CD4-positive, alpha-beta T cell (primary cell): ENCODE data around the gene HABP2. TPM values are rescaled to one million over a fixed set of nuclear protein-coding genes. Genes with fewer than 3 reads are reported as not detected.

ENCODE experiments used
- ATAC-seq: fragments of 200-7000 bp; cut with Tn5 transposase; one replicate; pipeline ENCODE4 v1.10.0; 2022; ENCODE audit warnings: mild to moderate bottlenecking; ENCODE audit not compliant: poor library complexity
- CTCF ChIA-PET: fragments of 350-600 bp; sonication (Branson Sonifier 250); formaldehyde crosslinking; loops from one replicate; lab custom pipeline; 2021; ENCODE audit warnings: antibody characterized with exemption, inconsistent platforms; lab: Charles Lee
- POLR2A ChIA-PET: fragments of 350-600 bp; sonication (Branson Sonifier 250); formaldehyde crosslinking; loops from one replicate; lab custom pipeline; 2021; ENCODE audit warnings: antibody characterized with exemption, inconsistent platforms; lab: Charles Lee
- DNase-seq, 14 experiments: peaks; one replicate each; pipeline ENCODE4 v3.0.0-alpha.2; 2013 to 2020; ENCODE audit warnings: mixed read lengths in 2 of 14
- H3K27ac ChIP-seq, 2 donors: one replicate each; pipeline versions ENCODE4 v1.5.1 to v1.7.0; 2013; ENCODE audit warnings: low read length in 2 of 2, low read depth in 1 of 2, mild to moderate bottlenecking in 1 of 2
- H3K27me3 ChIP-seq, 2 experiments: 1 replicate in 1 of 2; 2 replicates in 1 of 2; pipeline versions ENCODE4 v1.6.1 to v1.7.0; 2013; ENCODE audit warnings: low read length in 2 of 2, control low read depth in 1 of 2, mild to moderate bottlenecking in 1 of 2, moderate library complexity in 1 of 2; ENCODE audit not compliant: insufficient read depth in 2 of 2, control insufficient read depth in 1 of 2
- H3K36me3 ChIP-seq: one replicate; pipeline ENCODE4 v1.6.1; 2013; ENCODE audit warnings: low read length, control low read depth; ENCODE audit not compliant: insufficient read depth
- H3K4me1 ChIP-seq: one replicate; pipeline ENCODE4 v1.6.1; 2013; ENCODE audit warnings: low read length, control low read depth; ENCODE audit not compliant: insufficient read depth
- H3K4me3 ChIP-seq: one replicate; pipeline ENCODE4 v1.5.1; 2013; ENCODE audit warnings: mild to moderate bottlenecking, low read length, moderate library complexity
- H3K9me3 ChIP-seq, 2 experiments: 1 replicate in 1 of 2; 2 replicates in 1 of 2; pipeline versions ENCODE4 v1.6.1 to v1.7.0; 2013; ENCODE audit warnings: low read length in 2 of 2, mild to moderate bottlenecking in 2 of 2, control low read depth in 1 of 2, moderate library complexity in 1 of 2; ENCODE audit not compliant: control insufficient read depth in 1 of 2, insufficient read depth in 1 of 2
- H3K27ac Mint-ChIP-seq: one replicate; pipeline ENCODE4 v1.8.0; 2020; ENCODE audit warnings: mixed read lengths
- H3K27me3 Mint-ChIP-seq: one replicate; pipeline ENCODE4 v1.8.0; 2021; ENCODE audit warnings: mixed read lengths
- H3K36me3 Mint-ChIP-seq: one replicate; pipeline ENCODE4 v1.8.0; 2021; ENCODE audit warnings: low read depth, mixed read lengths
- H3K4me1 Mint-ChIP-seq: one replicate; pipeline ENCODE4 v1.8.0; 2021; ENCODE audit warnings: low read depth, mixed read lengths
- H3K4me3 Mint-ChIP-seq: one replicate; pipeline ENCODE4 v1.8.0; 2020; ENCODE audit warnings: mild to moderate bottlenecking, mixed read lengths
- H3K9me3 Mint-ChIP-seq: one replicate; pipeline ENCODE4 v1.8.0; 2020; ENCODE audit warnings: mixed read lengths
- CTCF ChIP-seq: fragments of 200-600 bp; IDR thresholded peaks from one replicate; pipeline ENCODE4 v1.8.0; 2022; ENCODE audit warnings: antibody characterized with exemption, mild to moderate bottlenecking
- intact Hi-C, 2 experiments: fragments of 100-400 bp; cut with DNase I in 1 of 2; cut with micrococcal nuclease in 1 of 2; formaldehyde crosslinking; loops; one replicate each; pipeline versions ENCODE4 v1.15.1 to v1.9.0; 2023 to 2025; cut with DNase I, micrococcal nuclease
- total RNA-seq, 174 experiments: library from RNA in 2 of 174; stranded (reverse) in 2 of 174; gene quantifications; one replicate each; pipeline ENCODE4 v1.2.3 and lab custom pipeline; 2021 to 2026

The HABP2 gene
- total RNA-seq, 2 experiments from 2014 or later, result not detected

- H3K27ac Mint-ChIP-seq, result no peak overlapping the region
- ChIA-PET POLR2A (no interaction called here), CTCF (no interaction called here)
- ATAC-seq (no peak), DNase-seq (no peak)
- Histone ChIP-seq H3K36me3 (no peaks in the 10 kb centered on the region), H3K27ac (no peak overlapping the region), H3K4me1 (no peaks in the 10 kb centered on the region), H3K9me3 (peaks cover 0 to 4% of the 10 kb centered on the region in 2 experiments), H3K4me3 (no peak overlapping the region), H3K27me3 (peaks cover 0 to 6% of the 10 kb centered on the region in 2 experiments)
- TF ChIP-seq CTCF, result no peak
- H3K4me1 Mint-ChIP-seq, result no peaks in the 10 kb centered on the region
- no peaks in the 10 kb centered on the region for H3K9me3 Mint-ChIP-seq
- no peaks in the 10 kb centered on the region for H3K36me3 Mint-ChIP-seq
- H3K27me3 Mint-ChIP-seq, result peaks cover 19% of the 10 kb centered on the region
- H3K4me3 Mint-ChIP-seq, result no peak overlapping the region
- intact Hi-C loops, result no loop called here
Measured at GRCh38 chr10:113517901-113518260, 35.0 kb upstream of the HABP2 start.

GRCh38 chr10:113518415-113518814 is 34.4 kb upstream of the HABP2 start:
- H3K9me3 Mint-ChIP-seq, result no peaks in the 10 kb centered on the region

GRCh38 chr10:113518816-113519591 is 33.8 kb upstream of the HABP2 start:
- no peak for TF ChIP-seq CTCF
- ATAC-seq, result no peak
- no peaks in the 10 kb centered on the region for H3K9me3 Mint-ChIP-seq

More at GRCh38 chr10:113518415-113518814, 34.4 kb upstream of the HABP2 start:
- intact Hi-C loops, result no loop called here
- H3K4me3 Mint-ChIP-seq, result no peak overlapping the region
- H3K27me3 Mint-ChIP-seq, result peaks cover 19% of the 10 kb centered on the region
- Histone ChIP-seq H3K4me1 (no peaks in the 10 kb centered on the region), H3K27ac (no peak overlapping the region), H3K27me3 (peaks cover 0 to 6% of the 10 kb centered on the region in 2 experiments), H3K9me3 (peaks cover 0 to 4% of the 10 kb centered on the region in 2 experiments), H3K36me3 (no peaks in the 10 kb centered on the region), H3K4me3 (no peak overlapping the region)
- ATAC-seq (no peak), DNase-seq (no peak)
- no peak overlapping the region for H3K27ac Mint-ChIP-seq
- no peak for TF ChIP-seq CTCF
- ChIA-PET CTCF (no interaction called here), POLR2A (no interaction called here)
- H3K36me3 Mint-ChIP-seq, result no peaks in the 10 kb centered on the region
- H3K4me1 Mint-ChIP-seq, result no peaks in the 10 kb centered on the region

More at GRCh38 chr10:113518816-113519591, 33.8 kb upstream of the HABP2 start:
- no peak for DNase-seq
- Mint-ChIP-seq H3K4me1 (no peaks in the 10 kb centered on the region), H3K36me3 (no peaks in the 10 kb centered on the region), H3K27ac (no peak overlapping the region), H3K27me3 (peaks cover 19% of the 10 kb centered on the region), H3K4me3 (no peak overlapping the region)
- Histone ChIP-seq H3K27me3 (peaks cover 0 to 6% of the 10 kb centered on the region in 2 experiments), H3K27ac (no peak overlapping the region), H3K36me3 (no peaks in the 10 kb centered on the region), H3K4me3 (no peak overlapping the region), H3K4me1 (no peaks in the 10 kb centered on the region), H3K9me3 (no peaks in the 10 kb centered on the region)
- CTCF ChIA-PET, result no interaction called here
- intact Hi-C loops, result no loop called here
- POLR2A ChIA-PET, result no interaction called here
